ENCODE measurements around the gene CABP7. TPM values are rescaled to one million over a fixed set of nuclear protein-coding genes. Genes with fewer than 3 reads are reported as not detected.

The CABP7 gene
- total and polyA plus RNA-seq, 7 donors = 0.03 to 0.07 (median 0.04) TPM; not detected in 4

DNA sequence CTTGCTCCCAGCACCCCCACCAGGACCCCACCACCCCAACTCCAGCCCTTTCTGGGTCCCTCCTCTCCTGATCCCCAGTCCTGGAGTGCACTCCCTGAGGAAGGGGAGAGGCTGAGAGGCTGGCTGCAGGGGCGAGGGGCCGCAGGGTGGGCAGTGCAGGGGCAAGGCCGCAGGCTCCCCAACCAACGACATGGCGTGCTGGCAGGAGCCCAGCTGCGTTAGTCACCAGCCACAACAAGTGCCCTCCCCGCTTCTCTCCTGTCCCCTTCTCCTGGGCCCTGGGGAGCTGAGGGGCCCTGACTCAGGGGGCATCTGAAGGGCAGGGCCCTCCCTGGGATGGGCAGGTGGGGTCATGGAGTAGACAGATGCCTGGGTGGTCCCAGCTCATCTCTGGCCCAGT, 2.3 kb downstream of the CABP7 start:
- no peak for ATAC-seq
- no peak overlapping the region for H3K27ac ChIP-seq
- no peaks in the 10 kb centered on the region for H3K4me1 ChIP-seq
- intact Hi-C loops (cut with DNase I) = no loop called here
- H3K27me3 ChIP-seq (ENCODE audit: insufficient read depth in 3 of 3, low read length in 2 of 3) = peaks cover 0 to 20% (median 6%) of the 10 kb centered on the region in 3 donors
- no peaks in the 10 kb centered on the region for H3K36me3 ChIP-seq (ENCODE audit: insufficient read depth in 1 of 2, low read depth in 1 of 2)
- 69 to 78% (median 75%) methylated on average over 7 of the region's 7 CpGs for WGBS, 3 donors
- no peak for TF ChIP-seq CTCF (IDR thresholded peaks at IDR 0.05)
- H3K9me3 ChIP-seq = no peaks in the 10 kb centered on the region
- no peak for DNase-seq
- H3K4me3 ChIP-seq = no peak overlapping the region

DNA sequence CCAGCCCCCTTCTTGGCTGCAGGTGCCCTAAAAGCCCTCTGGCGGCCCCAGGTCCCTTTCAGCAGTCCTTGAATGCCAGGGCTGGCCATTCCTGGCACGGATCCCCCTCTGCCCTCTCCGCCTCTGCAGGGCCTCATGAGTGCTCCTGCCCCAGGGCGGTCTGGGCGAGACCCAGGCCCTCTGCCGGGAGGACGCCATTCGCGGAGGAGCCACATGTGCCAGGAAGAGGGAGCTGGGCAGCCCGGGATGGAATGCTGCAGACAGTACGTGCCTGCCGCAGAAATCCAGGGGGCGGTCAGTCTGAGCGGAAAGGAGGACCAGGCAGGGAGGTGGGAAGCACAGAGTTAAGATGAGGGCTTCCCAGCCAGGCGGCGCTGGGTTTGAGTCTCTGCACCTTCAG, 2.8 kb downstream of the CABP7 start:
- intact Hi-C loops (cut with DNase I) = no loop called here
- Histone ChIP-seq H3K27me3 (ENCODE audit: insufficient read depth in 3 of 3, low read length in 2 of 3) (peaks cover 0 to 20% (median 6%) of the 10 kb centered on the region in 3 donors), H3K27ac (no peak overlapping the region), H3K9me3 (no peaks in the 10 kb centered on the region), H3K4me1 (no peaks in the 10 kb centered on the region), H3K36me3 (ENCODE audit: insufficient read depth in 1 of 2, low read depth in 1 of 2) (no peaks in the 10 kb centered on the region), H3K4me3 (no peak overlapping the region)
- ATAC-seq (no peak), DNase-seq (no peak)
- 74 to 78% (median 76%) methylated on average over 16 of the region's 16 CpGs for WGBS, 3 donors
- TF ChIP-seq CTCF (IDR thresholded peaks at IDR 0.05) = no peak

- intact Hi-C loops (cut with DNase I) = no loop called here
- H3K27ac ChIP-seq = no peak overlapping the region
- TF ChIP-seq CTCF (IDR thresholded peaks at IDR 0.05) = no peak
- H3K4me1 ChIP-seq = no peaks in the 10 kb centered on the region
- DNase-seq (no peak), ATAC-seq (no peak)
- peaks cover 0 to 16% (median 6%) of the 10 kb centered on the region in 3 donors for H3K27me3 ChIP-seq (ENCODE audit: insufficient read depth in 3 of 3, low read length in 2 of 3)
- 88 to 91% (median 89%) methylated on average over 10 of the region's 10 CpGs for WGBS, 3 donors
- H3K4me3 ChIP-seq = no peak overlapping the region
- no peaks in the 10 kb centered on the region for H3K9me3 ChIP-seq
- no peaks in the 10 kb centered on the region for H3K36me3 ChIP-seq (ENCODE audit: insufficient read depth in 1 of 2, low read depth in 1 of 2)
These were observed 4.0 kb downstream of the CABP7 start for GRCh38 chr22:29723766-29724165.

DNA sequence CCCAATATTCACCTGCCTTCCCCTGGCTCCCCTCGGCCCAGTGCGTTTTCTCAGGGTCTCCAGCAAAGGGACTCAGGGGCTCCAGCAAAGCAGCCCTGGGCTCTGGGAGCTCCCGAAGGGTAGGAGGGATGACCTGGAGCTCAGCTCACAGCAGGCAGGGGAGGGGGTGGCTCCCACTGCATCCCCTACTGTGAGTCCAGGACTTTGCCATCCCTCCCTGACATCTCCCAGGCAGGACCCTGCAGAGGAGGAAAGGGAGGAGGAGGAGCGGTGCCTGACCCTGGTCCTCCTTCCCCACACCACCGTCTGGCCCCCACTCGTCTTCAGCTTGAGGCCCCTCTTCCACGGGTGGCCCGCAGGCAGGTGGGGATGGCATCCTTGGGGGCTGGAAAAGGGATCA, 5.0 kb downstream of the CABP7 start:
- 62 to 63% (median 63%) methylated on average over 8 of the region's 8 CpGs for WGBS, 3 donors
- intact Hi-C loops (cut with DNase I) = no loop called here
- Histone ChIP-seq H3K4me3 (no peak overlapping the region), H3K27ac (no peak overlapping the region), H3K36me3 (ENCODE audit: insufficient read depth in 1 of 2, low read depth in 1 of 2) (no peaks in the 10 kb centered on the region), H3K27me3 (ENCODE audit: insufficient read depth in 3 of 3, low read length in 2 of 3) (peaks cover 0 to 8% (median 6%) of the 10 kb centered on the region in 3 donors), H3K4me1 (no peaks in the 10 kb centered on the region), H3K9me3 (no peaks in the 10 kb centered on the region)
- TF ChIP-seq CTCF (IDR thresholded peaks at IDR 0.05) = no peak
- DNase-seq (no peak), ATAC-seq (no peak)

GRCh38 chr22:29726106-29726505, 6.3 kb downstream of the CABP7 start:
- no peak for DNase-seq
- 65 to 81% (median 68%) methylated on average over 7 of the region's 7 CpGs for WGBS, 3 donors
- ATAC-seq = no peak
- Histone ChIP-seq H3K27me3 (ENCODE audit: insufficient read depth in 3 of 3, low read length in 2 of 3) (no peaks in the 10 kb centered on the region), H3K4me3 (no peak overlapping the region), H3K27ac (no peak overlapping the region), H3K36me3 (ENCODE audit: insufficient read depth in 1 of 2, low read depth in 1 of 2) (peaks cover 0 to 11% of the 10 kb centered on the region in 2 donors), H3K9me3 (no peaks in the 10 kb centered on the region), H3K4me1 (no peaks in the 10 kb centered on the region)
- TF ChIP-seq CTCF (IDR thresholded peaks at IDR 0.05) = no peak
- intact Hi-C loops (cut with DNase I) = no loop called here

Measured in psoas muscle (tissue), 8 donors.